ENCODE data around the gene CELF4.

Gene CELF4

DNA sequence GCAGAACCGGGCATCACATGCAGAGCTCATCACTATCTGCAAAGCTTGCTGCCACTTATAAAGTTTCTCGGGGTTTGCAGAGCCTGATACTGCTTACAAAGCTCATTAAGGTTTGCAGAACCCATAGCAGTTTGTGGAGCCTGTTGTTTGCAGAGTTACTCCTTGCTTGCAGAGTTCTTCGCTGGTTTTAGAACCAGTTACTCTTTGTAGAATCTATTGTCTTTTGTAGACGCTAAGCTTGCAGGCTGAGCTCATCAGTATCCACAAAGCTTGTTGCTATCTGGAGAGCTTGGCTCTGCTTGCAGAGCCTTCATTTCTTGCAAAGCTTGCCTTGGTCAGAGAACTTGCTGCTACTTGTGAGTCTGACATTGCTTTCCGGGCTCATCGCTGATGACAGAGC, 106.9 kb downstream of the CELF4 start:
- DNase-seq: no peak

- DNase-seq: no peak
These were observed 107.8 kb downstream of the CELF4 start for GRCh38 chr18:37457753-37458152.

DNA sequence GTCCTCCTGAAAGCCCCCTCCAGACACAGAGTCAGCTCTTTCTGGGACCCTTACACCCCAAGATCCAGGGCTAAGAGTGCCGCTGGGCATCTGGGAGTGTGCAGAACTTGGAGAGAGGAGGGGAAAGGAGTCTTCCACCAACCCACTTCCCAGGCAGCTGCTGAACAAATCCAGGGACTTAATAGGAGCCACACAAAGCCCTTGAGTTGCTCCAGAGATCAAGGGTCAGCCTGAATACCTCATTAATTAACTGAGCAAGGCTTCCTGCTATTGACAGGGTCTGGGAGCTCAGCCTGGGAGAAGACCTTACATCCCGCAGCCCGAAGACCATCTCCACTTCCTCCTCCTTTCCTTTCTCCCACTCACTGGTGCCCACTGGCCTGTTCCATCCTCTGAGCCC, 108.3 kb downstream of the CELF4 start:
- no peak for DNase-seq

GRCh38 chr18:37456873-37457272, 108.7 kb downstream of the CELF4 start:
- no peak for DNase-seq

DNA sequence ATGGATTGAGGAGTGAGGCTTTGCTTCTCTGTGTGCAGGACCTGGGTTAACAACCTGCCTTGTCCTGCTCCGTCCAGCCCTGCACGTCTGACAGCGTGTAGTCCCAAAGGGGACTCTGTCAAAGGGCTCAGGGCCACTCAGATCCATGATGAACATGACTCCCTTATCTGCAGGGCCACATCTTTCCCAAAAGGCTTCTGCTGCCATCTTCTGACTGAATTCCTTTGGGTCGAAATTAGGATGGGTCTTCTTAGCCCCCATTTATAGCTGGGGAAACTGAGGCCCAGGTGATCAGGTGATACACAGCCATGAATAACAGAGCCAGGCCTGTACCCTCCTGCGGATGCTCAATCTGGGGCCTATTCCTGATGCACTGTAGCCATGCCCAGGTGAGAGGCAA, 109.2 kb downstream of the CELF4 start:
- no peak for DNase-seq

- no peak for DNase-seq
These were observed 111.8 kb downstream of the CELF4 start for GRCh38 chr18:37453752-37454151.

GRCh38 chr18:37452682-37453385, 112.8 kb downstream of the CELF4 start:
- DNase-seq: no peak

DNA sequence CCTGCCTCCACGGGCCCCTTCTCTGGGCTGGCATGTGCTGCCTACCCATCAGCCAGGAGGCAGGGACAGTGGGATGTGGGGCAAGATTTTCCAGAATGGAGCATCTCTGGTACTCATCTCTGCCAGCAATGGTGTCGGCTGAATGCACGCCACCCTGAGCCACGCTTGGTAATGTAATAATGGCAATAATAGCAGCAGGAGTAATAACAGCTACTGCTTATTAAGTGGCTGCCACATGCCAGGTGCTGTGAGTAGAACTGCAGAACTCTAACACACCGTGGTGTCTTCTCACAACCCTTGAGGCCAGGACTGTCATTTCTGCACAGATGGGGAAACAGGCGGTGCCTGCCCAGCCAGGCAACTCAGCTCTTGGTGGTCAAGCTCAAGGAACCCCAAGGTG, 113.6 kb downstream of the CELF4 start:
- no peak for DNase-seq

DNA sequence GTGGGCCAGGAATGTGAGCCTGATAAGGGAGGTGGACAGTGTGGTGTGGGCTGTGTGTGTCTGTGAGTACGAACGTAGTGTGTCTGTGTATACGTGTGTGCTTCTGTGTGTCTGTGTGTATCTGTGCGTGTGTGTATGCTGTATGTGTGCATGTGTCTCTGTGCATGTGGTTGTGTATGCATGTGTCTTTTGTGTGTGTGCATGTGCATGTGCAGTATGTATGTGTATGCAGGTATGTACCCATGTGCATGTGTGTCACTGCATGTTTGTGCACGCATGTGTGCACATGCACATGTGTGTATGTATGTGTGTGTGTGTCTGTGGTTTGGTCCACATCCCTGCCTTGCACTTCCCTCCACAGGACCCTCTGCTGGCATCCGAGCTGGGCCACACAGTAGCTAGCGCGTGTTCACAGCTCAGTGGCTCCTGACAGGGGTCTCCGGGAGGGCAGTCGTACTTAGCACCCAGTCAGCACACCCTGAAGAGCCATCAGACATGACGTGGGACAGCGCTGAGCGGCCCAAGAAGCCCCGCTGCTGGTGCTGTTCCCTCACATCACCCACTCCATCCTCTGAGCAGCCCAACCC, 114.3 kb downstream of the CELF4 start:
- no peak for DNase-seq

DNA sequence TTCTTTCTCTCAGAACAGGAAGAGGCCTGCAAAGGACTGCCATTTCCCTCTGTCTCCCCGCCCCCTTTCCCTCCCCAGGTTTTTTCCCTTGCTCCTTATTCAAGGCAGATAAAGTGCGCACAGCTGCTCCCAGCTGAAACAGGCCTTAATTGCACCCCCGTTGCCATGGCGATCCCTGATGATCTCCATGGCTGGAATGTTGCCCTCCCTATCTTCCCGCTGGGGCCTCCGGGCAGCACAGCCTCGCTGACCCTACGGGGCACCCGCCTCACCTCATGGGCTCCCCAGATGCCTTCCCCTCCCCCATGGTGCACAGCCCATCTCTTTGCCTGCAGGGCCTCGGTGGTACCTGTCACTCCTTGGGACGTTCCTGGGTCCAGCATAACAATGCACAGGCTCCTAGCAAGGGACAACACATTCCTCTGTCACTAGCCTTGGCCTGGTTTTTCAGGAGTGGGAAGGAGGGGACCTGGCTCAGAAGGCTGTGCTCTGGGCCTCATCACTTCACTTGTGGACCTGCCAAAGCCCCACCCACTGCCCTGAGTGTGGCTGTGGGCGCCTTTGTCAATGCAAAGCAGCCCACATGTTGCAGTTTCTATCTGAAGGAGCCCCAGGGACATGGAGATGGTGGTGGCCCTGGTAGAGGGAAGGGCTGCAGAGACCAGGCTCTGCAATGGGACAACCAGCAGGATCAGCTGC, 115.0 kb downstream of the CELF4 start:
- peak; percentile 71 for DNase-seq

- DNase-seq: no peak
These were observed 116.0 kb downstream of the CELF4 start for GRCh38 chr18:37449618-37450017.

DNA sequence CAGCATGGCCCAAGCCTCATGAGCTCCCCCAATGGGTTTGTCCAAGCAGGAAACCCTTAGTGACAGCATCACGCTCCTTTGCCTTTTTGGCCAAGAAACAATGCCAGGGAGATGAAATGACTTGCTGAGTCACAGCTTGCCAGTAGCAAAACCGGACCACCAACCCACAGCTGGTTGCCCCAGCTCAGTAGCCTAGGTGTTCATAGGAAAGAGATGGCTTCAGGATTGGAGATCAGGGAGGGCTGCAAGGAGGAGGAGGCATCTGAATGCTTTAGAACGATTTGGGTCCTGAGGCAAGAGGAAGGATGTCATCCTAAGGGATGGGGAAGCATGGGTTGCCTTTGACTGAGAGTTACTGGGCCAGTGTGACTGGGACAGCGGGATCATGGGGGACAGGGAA, 116.7 kb downstream of the CELF4 start:
- DNase-seq: no peak

GRCh38 chr18:37447962-37448888, 117.4 kb downstream of the CELF4 start:
- DNase-seq: no peak

GRCh38 chr18:37445836-37446235, 119.8 kb downstream of the CELF4 start:
- no peak for DNase-seq

- no peak for DNase-seq
These were observed 120.2 kb downstream of the CELF4 start for GRCh38 chr18:37445368-37445767.

DNA sequence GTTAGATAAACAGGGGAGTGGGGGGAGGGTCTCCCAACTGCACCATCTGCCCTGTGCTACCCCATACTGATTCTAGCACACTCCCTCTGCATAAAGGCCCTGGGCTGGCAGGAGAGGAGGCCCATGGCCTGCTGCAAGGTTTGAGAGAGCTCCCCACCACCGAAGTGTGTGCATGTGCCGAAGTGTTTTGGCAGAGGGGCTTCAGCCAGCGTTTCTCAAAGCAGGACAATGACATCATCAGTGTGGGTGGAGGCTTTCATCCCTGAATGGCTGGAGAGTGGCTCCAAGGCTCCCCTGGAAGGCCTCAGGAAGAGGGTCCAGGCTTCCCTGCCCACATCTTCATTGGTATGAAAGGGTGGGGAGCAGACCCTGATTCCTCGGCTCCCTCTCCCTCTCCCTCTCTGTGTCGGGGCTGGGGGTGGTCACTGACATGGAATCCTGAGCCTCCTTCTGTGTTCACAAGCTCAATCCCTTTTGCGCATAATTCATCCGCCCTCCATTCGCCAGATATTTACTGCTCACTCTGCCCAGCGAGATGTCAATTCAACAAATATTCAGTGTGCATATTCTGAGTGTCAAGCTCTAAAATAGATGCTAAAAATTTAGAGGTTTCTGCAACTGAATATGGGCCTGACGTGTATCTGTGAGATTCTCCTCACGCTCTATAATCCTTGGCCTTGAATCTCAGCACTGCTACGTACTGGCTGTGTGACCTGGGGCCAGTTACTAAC, 122.1 kb downstream of the CELF4 start:
- no peak for DNase-seq

DNA sequence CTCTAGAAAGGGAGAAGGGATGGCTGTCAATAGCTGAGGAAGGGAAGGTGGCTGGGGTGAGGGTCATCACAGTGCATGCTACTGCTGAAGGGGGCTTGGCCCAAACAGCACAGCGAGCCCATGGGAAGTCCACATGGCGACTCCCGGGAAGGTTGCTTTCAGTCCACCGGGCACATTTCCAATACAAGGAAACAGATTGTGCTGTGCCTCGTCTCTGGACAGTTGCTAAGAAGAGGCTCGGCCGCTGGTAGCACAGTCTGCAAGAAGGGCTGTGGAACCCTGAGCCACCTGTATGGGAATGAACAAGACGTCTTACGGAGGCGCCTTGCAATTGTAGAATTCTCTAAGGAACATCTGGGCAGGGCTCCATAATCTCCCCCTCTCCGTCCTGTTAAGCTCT, 123.1 kb downstream of the CELF4 start:
- peak; percentile 56 for DNase-seq

GRCh38 chr18:37441821-37442220, 123.8 kb downstream of the CELF4 start:
- no peak for DNase-seq

DNA sequence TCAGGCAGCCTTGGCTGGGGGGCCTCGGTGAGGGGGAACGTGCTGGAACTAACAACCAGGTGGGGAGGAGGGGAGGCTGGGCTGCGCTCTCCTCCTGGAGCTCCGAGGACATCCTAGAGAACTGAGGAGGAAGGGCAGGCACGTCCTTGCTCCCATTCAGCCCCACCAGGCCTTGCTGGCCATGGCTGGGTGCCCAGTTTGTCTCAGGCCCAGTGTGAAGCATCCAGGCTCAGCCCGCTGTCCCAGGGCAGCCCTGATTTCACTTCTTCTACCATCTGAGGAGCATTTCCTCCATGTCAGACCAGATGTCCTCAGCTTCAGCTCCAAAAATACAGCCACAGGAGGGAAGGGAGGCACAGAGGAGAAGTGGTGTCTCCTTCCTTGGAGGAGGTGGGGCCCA, 125.4 kb downstream of the CELF4 start:
- DNase-seq: no peak

DNA sequence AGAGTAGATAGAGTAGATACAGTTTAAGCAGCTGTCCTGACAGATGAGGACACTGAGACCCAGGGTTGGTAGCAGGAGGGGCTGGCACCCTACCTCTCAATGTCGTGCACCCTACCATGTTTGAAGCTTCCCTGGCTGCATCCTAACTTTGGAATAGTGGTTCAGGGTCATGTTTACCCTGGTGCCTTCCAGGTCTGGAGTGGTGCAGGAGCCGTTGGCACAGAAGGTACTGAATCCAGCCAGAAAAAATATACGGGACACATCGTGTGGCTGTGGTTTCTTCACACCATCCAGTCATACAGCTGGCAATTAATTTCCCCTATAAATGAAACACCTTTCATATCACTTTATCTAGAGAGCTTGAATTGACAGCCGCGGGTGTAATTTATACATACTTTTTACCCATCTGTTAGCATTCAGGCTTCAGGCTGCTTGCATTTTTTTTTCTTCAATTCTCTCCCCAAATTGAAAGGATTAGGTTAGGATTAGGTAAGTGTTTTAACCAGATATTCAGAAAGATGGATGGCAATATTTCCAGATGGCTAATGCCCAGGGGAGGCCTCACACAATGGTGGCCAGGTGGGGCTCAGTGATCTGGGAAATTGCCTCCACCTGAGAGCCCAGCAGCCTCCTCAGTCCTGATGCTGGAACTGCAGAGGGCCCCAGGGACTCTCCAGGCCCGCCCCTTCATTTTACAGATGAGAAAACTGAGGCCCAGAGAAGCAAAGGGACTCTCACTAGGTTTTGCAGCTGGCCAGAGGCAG, 127.0 kb downstream of the CELF4 start:
- DNase-seq: peak; percentile 80

- no peak for DNase-seq
These were observed 129.6 kb downstream of the CELF4 start for GRCh38 chr18:37435996-37436395.

Measured in DMS 273 treated with DMSO at 0.1 percent for 48 hours (cell line).